PC-3 (cell line): ENCODE measurements around the gene BAZ1B. TPM values are rescaled to one million over a fixed set of nuclear protein-coding genes. Genes with fewer than 3 reads are reported as not detected.
A peak's percentile ranks its signal among the peaks of the same experiment; 100 is the strongest.

Source experiments
- ATAC-seq: fragments of 200-7000 bp; cut with Tn5 transposase; 2 replicates; pipeline ENCODE4 v1.9.1; 2020; ENCODE audit warnings: mild to moderate bottlenecking, moderate library complexity
- BruUV-seq: library from RNA; stranded (reverse); fragments of 400-500 nt; replicated peaks from 2 replicates; lab custom pipeline; 2021; lab: Mats Ljungman, UMichigan
- CTCF ChIA-PET: fragments of 300-600 bp; sonication (Branson Sonifier 250); formaldehyde crosslinking; loops from one replicate; lab custom pipeline; 2022; ENCODE audit warnings: antibody characterized with exemption; lab: Charles Lee
- POLR2A ChIA-PET: fragments of 300-600 bp; sonication (Branson Sonifier 250); formaldehyde crosslinking; loops from one replicate; lab custom pipeline; 2022; ENCODE audit warnings: antibody characterized with exemption; ENCODE audit not compliant: unreplicated experiment; lab: Charles Lee
- DNase-seq: peaks from one replicate; pipeline ENCODE4 v3.0.0-alpha.2; 2015
- H2AFZ ChIP-seq: fragments of 300-600 bp; sonication (generic); 2 replicates; pipeline ENCODE4 v1.6.0; 2016; ENCODE audit warnings: antibody characterized with exemption, low read length
- H3F3A ChIP-seq: fragments of 300-600 bp; sonication (generic); one replicate; pipeline ENCODE4 v1.6.0; 2017; ENCODE audit warnings: antibody characterized with exemption, low read length, control low read depth, mild to moderate bottlenecking; ENCODE audit not compliant: unreplicated experiment
- H3K27ac ChIP-seq: fragments of 300-600 bp; sonication (generic); 2 replicates; pipeline ENCODE4 v1.5.1; 2016; ENCODE audit warnings: mild to moderate bottlenecking, low read length
- H3K27me3 ChIP-seq: fragments of 300-600 bp; sonication (generic); 2 replicates; pipeline ENCODE4 v1.6.1; 2016; ENCODE audit warnings: low read length, mixed read lengths
- H3K36me3 ChIP-seq: fragments of 300-600 bp; sonication (generic); 2 replicates; pipeline ENCODE4 v1.6.1; 2016; ENCODE audit warnings: low read depth, mixed run types, low read length, mixed read lengths
- H3K4me1 ChIP-seq: fragments of 300-600 bp; sonication (generic); 2 replicates; pipeline ENCODE4 v1.5.1; 2016; ENCODE audit warnings: low read length; ENCODE audit not compliant: insufficient read depth
- H3K4me2 ChIP-seq: fragments of 300-600 bp; sonication (generic); 2 replicates; pipeline ENCODE4 v1.6.0; 2016; ENCODE audit warnings: low read length
- H3K4me3 ChIP-seq: fragments of 300-600 bp; sonication (generic); 2 replicates; pipeline ENCODE4 v1.5.1; 2016; ENCODE audit warnings: mild to moderate bottlenecking, low read length, mixed read lengths
- H3K79me2 ChIP-seq: fragments of 300-600 bp; sonication (generic); 2 replicates; pipeline ENCODE4 v1.6.1; 2017; ENCODE audit warnings: low read length, mixed read lengths
- H3K9ac ChIP-seq: fragments of 300-600 bp; sonication (generic); 2 replicates; pipeline ENCODE4 v1.6.0; 2016; ENCODE audit warnings: mild to moderate bottlenecking, low read length
- H3K9me2 ChIP-seq: fragments of 300-600 bp; sonication (generic); replicated peaks from 2 replicates; pipeline ENCODE4 v1.6.1; 2016; ENCODE audit warnings: mixed run types, low read length, mixed read lengths
- H3K9me3 ChIP-seq: fragments of 300-600 bp; sonication (generic); 2 replicates; pipeline ENCODE4 v1.6.1; 2016; ENCODE audit warnings: low read length, mixed read lengths
- H4K20me1 ChIP-seq: fragments of 300-600 bp; sonication (generic); 2 replicates; pipeline ENCODE4 v1.6.1; 2016; ENCODE audit warnings: low read length, mixed read lengths
- EZH2 ChIP-seq: fragments of 300-600 bp; sonication (generic); IDR thresholded peaks from one replicate; pipeline ENCODE4 v1.6.1; 2017; ENCODE audit warnings: antibody characterized with exemption, mild to moderate bottlenecking, low read length; ENCODE audit not compliant: unreplicated experiment
- EZH2phosphoT487 ChIP-seq: fragments of 300-600 bp; sonication (generic); IDR thresholded peaks from 2 replicates; pipeline ENCODE4 v1.6.1; 2018; ENCODE audit warnings: mild to moderate bottlenecking, antibody characterized with exemption, low read length, borderline replicate concordance
- intact Hi-C: fragments of 100-400 bp; cut with micrococcal nuclease; formaldehyde crosslinking; loops from 2 replicates; pipeline ENCODE4 v1.9.0; 2023
- total RNA-seq: library from RNA; depleted of rRNA; stranded (reverse); fragments of >200 nt; gene quantifications from 2 replicates; pipeline ENCODE4 v1.2.3, GENCODE V29; 2014
- TF ChIP-seq, protein P1 (sequence below): fragments of 300-600 bp; sonication (generic); conservative IDR thresholded peaks from 2 replicates; pipeline ENCODE4 v1.5.1; 2017; ENCODE audit warnings: antibody characterized with exemption, low read depth, mild to moderate bottlenecking, low read length

Gene BAZ1B
- total RNA-seq, 1 experiment from 2014 or later = 45.5 TPM

- Histone ChIP-seq H3F3A (no peaks in the 10 kb centered on the region), H3K9me3 (no peaks in the 10 kb centered on the region), H3K4me2 (no peak overlapping the region), H3K27ac (no peak overlapping the region), H3K27me3 (no peaks in the 10 kb centered on the region), H3K36me3 (peaks cover 59% of the 10 kb centered on the region), H3K4me3 (no peak overlapping the region), H3K9ac (no peak overlapping the region), H3K9me2 (no peaks in the 10 kb centered on the region), H3K4me1 (no peaks in the 10 kb centered on the region), H2AFZ (no peak overlapping the region), H3K79me2 (no peaks in the 10 kb centered on the region), H4K20me1 (no peaks in the 10 kb centered on the region)
- ChIA-PET CTCF (interaction anchor here (0.6 kb wide), 4 partner anchors 109 to 551 kb away, joined by 3 to 6 read pairs (median 4); no protein-coding TSS in a partner anchor), POLR2A (no interaction called here)
- intact Hi-C loops = loop anchor here (5.0 kb wide), 1 partner anchor 110 kb away; no protein-coding TSS in a partner anchor
- no TSS peak for BruUV-seq
- ATAC-seq (peak; percentile 74), DNase-seq (peak; percentile 67)
- TF ChIP-seq, protein P1, sequence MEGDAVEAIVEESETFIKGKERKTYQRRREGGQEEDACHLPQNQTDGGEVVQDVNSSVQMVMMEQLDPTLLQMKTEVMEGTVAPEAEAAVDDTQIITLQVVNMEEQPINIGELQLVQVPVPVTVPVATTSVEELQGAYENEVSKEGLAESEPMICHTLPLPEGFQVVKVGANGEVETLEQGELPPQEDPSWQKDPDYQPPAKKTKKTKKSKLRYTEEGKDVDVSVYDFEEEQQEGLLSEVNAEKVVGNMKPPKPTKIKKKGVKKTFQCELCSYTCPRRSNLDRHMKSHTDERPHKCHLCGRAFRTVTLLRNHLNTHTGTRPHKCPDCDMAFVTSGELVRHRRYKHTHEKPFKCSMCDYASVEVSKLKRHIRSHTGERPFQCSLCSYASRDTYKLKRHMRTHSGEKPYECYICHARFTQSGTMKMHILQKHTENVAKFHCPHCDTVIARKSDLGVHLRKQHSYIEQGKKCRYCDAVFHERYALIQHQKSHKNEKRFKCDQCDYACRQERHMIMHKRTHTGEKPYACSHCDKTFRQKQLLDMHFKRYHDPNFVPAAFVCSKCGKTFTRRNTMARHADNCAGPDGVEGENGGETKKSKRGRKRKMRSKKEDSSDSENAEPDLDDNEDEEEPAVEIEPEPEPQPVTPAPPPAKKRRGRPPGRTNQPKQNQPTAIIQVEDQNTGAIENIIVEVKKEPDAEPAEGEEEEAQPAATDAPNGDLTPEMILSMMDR = peak; percentile 97
- no peak for TF ChIP-seq EZH2
- no peak for TF ChIP-seq EZH2phosphoT487
Measured at GRCh38 chr7:73451780-73452398, 70.2 kb downstream of the BAZ1B start.

GRCh38 chr7:73449422-73449821, 72.7 kb downstream of the BAZ1B start:
- Histone ChIP-seq H3F3A (no peaks in the 10 kb centered on the region), H3K79me2 (no peaks in the 10 kb centered on the region), H3K4me1 (no peaks in the 10 kb centered on the region), H2AFZ (no peak overlapping the region), H3K9ac (no peak overlapping the region), H3K36me3 (peaks cover 60% of the 10 kb centered on the region), H4K20me1 (no peaks in the 10 kb centered on the region), H3K4me2 (no peak overlapping the region), H3K4me3 (no peak overlapping the region), H3K9me2 (no peaks in the 10 kb centered on the region), H3K27ac (no peak overlapping the region), H3K9me3 (no peaks in the 10 kb centered on the region), H3K27me3 (no peaks in the 10 kb centered on the region)
- CTCF ChIA-PET = no interaction called here
- intact Hi-C loops = no loop called here
- ATAC-seq (no peak), DNase-seq (no peak)
- BruUV-seq = no TSS peak
- TF ChIP-seq EZH2 = no peak
- TF ChIP-seq EZH2phosphoT487 = no peak
- TF ChIP-seq, protein P1 = no peak
- POLR2A ChIA-PET = no interaction called here

GRCh38 chr7:73448609-73449008, 73.5 kb downstream of the BAZ1B start:
- no peak overlapping the region for H3K4me3 ChIP-seq
- peaks cover 68% of the 10 kb centered on the region for H3K36me3 ChIP-seq
- no peak overlapping the region for H3K9ac ChIP-seq
- DNase-seq = no peak
- POLR2A ChIA-PET = no interaction called here
- no peak overlapping the region for H2AFZ ChIP-seq
- H3K4me1 ChIP-seq = no peaks in the 10 kb centered on the region
- H4K20me1 ChIP-seq = no peaks in the 10 kb centered on the region
- BruUV-seq = no TSS peak
- H3K27me3 ChIP-seq = no peaks in the 10 kb centered on the region
- no peak for ATAC-seq
- CTCF ChIA-PET = no interaction called here
- no peaks in the 10 kb centered on the region for H3K79me2 ChIP-seq
- no peak overlapping the region for H3K27ac ChIP-seq
- H3K9me2 ChIP-seq = no peaks in the 10 kb centered on the region
- H3K4me2 ChIP-seq = no peak overlapping the region
- H3K9me3 ChIP-seq = no peaks in the 10 kb centered on the region
- TF ChIP-seq, protein P1 = no peak
- no peak for TF ChIP-seq EZH2
- TF ChIP-seq EZH2phosphoT487 = no peak
- intact Hi-C loops = no loop called here
- no peaks in the 10 kb centered on the region for H3F3A ChIP-seq
